Amygdala (tissue), 56 donors: Measurements from ENCODE around the gene IGF2BP1.
"Not testable (repeated sequence)": the region's sequence is repeated elsewhere in the genome, so short reads cannot be mapped to it uniquely, and the experiment has no call there.

ENCODE experiments used
- DNase-seq, 56 donors: peaks; one replicate each; lab custom pipeline; 2025; lab: John Stamatoyannopoulos, UW

IGF2BP1 gene

DNA sequence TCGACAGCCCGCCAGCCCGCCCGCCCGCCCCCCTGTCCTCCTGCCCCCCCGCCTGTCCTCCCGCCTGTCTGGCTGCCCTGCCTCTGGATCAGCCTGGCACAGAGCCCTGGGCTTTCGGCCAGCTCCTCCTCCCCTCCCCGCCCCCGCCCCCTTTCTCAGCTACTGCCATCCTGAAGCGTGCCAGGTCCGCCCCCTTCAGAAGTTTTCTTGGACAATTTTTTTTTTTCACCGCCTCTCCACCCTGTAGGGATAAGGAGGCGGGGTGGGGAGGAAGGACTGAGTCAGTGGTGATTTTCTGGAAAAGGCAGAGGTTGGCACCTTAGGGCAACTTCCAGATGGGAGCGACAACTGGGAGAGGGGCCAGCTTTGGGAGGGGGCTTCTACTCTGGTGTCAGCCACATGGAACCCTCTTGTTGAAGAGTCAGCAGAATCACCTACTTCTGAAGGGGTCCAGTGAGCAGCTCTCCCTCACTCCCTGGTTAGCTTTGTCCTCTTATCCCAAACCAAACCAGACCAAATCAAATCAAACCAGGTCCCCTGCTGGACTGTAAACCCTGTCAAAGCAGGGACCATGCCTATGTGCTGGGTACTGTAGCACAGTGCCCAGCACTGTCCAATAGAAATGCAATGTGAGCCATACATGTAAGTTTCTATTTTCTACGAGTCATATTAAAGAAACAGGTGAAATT lies 19.7 kb downstream of the IGF2BP1 start:
- DNase-seq: peak in 6 of 56 donors; percentile 2 to 37 (median 14)

DNA sequence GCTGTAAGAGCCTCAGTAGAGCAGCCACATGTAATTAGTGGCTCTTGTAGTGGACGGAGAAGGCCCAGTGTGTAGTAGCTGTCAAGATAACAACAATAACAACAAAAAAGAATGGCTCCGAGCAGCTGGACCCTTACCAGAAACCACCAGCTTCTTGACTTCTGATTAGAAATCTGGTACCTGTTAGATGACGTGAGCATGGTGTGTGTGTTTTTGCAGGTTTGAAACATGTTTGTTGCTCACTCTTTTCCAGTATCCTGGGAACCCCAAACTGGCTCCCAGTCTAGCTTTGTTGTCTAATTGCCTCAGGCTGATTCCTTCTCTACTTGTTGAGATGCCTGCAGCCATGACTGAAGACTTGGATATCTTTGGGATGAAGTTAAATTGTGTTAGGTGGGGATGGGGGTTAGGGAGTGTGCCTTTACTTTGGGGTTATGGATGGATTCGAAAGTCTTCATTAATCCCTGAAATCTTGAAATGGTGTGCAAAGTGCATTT lies 21.0 kb downstream of the IGF2BP1 start:
- no peak for DNase-seq

DNA sequence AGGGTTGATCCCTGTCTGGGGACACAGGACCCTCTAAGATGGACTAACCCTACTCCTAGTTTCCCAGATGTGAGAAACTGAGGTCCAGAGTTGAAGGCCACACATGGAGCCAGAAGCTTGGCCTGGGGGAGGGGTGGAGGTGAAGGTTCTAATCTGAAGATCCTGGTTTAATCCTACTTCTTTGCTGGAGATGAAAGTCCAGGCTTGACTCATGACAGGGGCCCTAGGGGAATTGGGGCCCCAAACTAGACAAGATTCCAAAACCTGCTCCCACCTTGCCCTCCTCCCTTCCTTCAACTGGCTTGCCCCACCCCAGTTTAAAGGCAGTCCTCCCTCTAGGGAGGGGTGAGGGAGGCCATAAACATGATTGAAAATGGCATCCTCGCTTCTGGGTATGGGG lies 21.6 kb downstream of the IGF2BP1 start:
- no peak for DNase-seq

DNA sequence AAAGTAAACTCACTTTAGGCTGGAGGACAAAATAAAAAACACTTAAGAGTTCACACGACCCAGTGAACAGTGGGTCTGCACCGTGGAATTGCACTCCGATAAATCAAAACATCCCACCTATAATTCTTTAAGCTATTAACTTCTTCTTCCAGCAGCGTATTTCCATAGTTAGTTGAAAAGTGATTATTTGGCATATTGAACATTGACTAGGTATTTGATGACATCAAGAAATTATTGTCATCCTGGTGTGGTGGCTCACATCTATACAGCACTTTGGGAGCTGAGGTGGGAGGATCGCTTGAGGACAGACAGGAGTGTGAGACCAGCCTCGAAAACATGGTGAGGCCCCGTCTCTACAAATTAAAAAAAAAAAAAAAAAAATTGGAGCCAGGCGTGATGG lies 23.4 kb downstream of the IGF2BP1 start:
- no peak for DNase-seq

DNA sequence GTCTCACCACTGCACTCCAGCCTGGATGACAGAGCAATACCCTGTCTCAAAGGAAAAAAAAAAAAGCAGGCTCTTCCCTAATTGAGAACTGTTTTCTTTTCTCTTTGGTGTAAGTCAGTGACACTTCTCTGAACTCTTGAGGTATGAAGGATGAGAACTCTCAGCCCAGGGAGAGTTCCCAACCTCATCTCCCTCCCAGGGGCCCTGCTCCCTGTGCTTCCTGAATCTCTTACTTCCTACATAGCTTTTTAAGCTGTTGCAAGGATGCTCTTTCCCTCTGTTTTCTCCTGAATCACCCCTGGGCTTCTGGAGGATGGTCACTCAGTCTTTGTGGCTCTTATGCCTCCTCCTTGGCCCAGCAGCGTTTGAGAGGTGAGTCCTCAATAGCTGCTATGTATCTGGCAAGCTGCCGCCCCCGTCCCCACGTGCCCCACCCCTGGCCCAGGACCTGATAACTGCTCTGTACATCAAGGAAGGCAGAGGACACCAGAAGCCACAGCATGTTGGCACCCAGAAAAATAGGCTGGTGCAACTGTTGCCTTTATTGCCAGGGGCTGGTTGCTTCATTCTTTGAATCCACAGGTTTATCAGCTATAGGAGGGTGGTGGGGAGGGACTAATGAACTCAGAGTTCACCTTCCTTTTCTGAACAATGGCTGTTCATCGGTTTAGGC lies 24.0 kb downstream of the IGF2BP1 start:
- DNase-seq: no peak

DNA sequence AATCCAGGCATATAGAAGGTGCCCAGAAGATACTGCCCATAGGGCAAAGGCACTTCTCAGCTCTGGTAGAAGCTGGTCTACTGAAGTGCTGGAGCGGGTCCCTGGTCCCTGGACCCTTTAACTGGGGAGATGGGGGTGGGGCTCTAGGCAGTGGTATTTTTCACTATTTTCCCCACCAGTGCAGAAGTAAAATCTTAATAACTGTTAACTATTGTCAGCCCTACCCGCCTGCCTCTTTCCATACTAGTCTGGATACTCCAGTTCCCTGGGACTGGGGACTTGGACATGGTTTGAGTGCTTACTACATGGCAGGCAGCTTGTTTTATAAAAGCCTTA lies 24.6 kb downstream of the IGF2BP1 start:
- no peak for DNase-seq

DNA sequence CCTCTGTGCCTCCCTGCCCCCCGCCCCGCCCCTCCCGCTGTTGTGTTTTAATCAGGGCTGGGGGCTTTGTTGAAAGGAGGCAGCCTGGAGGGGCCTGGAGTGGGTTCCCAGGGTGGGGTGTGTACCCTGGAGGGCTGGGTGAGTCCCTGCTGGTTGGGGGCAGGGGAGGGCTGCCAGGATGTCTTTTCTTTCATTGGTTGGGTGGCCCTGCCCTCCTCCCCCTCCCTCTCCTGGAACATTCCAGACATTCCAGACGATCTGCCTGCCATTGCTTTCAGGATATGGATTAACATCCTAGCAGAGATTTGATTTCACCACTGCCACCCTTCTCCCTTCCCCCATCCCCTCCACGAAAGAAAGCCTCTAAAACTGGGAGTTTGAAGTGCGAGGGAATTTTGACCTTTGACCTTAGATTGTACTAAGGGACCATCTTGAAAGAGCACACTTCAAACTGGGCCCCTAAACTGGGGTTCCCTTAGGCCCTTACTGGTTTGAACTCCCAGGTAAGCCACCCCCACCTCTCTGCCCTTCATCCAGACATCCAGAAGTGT lies 25.3 kb downstream of the IGF2BP1 start:
- no peak for DNase-seq

DNA sequence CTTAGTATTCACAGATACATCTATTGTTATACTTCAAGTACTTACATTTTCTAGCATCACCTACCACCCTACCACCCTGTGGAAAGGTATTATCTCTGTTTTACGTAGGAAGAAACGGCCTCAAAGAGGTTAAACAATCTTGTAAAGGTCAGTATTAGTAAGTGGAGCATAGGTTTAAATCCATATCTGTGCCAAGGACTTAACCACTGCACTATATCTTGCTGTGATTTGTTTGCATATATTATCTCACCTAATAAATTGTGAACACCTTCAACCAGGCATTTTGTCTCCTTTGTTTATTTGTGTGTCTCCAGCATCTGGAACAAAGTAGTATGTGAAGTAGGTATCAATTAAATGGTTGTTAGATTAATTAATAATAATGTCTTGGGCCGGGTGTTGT lies 27.3 kb downstream of the IGF2BP1 start:
- no peak for DNase-seq

DNA sequence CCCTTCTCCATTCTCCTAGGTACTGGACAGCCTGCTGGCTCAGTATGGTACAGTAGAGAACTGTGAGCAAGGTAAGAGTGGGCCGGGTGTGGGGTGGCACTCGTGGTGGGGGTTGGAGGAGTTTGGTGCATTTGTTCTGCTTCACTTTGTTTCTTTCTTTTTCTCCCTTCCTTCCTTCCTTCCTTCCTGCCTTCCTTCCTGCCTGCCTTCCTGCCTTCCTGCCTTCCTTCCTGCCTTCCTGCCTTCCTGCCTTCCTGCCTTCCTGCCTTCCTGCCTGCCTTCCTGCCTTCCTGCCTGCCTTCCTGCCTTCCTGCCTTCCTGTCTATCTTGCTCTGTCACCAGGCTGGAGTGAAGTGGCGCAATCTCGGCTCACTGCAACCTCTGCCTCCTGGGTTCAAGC lies 29.3 kb downstream of the IGF2BP1 start:
- DNase-seq: not testable (repeated sequence)

DNA sequence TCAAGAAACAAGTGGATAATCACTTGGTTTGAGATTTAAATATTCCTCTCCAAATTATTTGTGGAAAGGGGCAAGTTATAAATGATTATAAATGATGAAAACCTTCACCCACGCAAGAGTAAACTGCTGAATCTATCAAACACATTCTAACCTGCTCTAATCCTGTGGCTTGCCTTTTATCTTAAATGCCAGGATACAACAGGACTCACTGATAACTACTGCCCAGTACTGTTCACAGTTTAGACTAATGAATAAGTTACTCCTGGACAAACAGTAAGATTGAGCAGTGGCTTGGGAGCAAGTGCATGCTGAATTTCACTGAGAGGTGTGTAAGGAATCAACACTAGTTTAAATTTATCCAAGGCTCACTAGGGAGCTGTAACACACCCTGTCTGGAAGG lies 31.1 kb downstream of the IGF2BP1 start:
- DNase-seq: no peak

DNA sequence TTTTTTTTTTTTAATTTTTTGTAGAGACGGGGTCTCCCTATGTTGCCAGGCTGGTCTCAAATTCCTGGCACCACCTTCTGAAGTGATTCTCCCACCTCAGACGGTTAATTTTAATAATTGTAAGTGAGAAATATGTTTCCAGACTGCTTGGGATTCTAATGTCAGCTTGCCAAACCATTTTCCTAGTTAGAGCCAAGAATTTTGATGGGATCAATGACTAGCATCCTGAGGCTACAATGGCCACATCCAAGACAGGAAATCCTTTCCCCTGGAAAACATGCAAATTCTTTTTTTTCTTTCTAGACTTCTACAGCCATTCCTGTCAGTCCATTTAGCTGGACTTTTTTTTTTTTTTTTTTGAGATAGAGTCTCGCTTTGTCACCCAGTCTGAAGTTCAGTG lies 32.6 kb downstream of the IGF2BP1 start:
- DNase-seq: no peak

DNA sequence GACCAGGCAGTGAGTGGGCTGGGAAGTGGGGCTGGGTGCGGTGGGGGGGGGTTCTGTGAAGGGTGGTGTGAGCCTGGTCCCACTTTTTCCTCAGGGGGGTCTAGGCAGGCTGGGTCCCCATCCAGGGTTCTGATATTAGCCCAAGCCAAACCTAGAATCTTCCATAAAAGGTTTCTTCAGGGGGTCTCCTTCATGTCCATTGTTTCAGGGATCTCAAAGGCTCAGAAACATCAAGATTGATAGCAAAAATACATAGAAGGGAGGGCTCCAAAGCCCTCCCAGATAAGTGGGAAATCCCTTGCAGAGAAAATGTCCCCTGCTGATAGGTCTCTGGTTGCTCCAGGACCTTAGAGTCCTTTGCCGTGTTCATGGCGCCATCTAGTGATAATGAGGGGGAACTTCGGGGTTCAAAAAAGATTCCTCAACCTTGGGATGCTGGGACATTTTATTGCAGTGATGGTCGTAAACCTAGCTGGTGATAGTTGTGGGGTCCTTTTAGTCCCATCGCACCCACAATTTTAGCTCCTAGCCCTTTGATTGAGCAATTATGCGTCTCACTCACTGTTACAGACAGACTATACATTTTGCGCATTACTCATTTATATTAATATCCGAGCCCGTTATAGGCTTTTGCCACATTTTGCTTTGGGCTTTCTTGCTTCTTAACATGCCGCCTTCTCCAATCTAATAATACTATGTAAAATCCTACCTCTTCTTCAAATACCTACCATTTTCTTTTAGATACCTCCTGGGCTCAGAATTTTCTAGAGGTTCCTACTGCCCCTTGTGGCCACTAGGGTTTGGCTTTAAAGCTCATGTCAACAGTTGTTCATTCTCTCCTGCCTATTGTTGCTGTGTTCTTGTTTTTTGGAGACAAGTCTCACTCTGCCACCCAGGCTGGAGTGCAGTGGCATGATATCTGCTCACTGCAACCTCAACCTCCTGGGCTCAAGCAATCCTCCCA lies 35.1 kb downstream of the IGF2BP1 start:
- peak in 17 of 56 donors; percentile 3 to 66 (median 22) for DNase-seq

DNA sequence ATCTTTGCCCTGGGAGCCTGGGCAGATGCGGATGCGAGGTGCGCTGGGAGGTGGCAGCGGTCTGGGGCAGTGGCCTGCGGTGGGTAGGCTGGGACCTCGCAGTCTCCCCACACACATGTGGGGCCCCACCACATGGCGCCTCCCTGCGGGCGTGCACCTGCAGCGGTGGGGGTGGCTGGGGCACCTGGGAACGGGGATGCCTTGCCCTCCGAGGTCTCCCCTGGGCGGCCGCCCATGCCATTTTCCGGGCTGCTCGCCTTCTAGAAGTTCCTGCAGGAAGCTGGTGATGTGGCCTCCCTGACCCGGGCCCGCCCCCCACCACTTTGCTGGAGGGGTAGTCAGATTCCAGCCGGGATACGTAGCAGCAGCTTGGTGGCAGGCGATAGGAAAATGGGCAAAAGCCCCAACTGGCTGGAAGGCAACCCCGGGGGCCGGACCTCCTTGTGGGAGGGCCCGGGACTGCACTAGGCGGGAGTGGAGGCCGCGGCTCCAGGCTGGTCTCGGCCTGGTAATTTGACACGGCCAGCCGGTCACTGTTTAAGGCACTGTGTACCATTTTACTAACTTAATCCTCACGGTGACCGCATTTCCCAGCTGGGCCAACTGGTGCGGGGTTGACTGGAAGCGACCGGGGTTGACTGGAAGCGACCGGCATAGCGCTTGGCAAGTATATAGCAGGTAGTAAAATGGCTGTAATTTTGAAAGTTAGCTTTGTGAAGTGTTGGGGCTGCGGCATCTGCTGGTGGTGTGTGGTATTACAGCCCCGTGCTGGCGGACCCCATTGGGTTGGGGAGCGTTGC lies 38.5 kb downstream of the IGF2BP1 start:
- peak in 3 of 56 donors; percentile 4 for DNase-seq

DNA sequence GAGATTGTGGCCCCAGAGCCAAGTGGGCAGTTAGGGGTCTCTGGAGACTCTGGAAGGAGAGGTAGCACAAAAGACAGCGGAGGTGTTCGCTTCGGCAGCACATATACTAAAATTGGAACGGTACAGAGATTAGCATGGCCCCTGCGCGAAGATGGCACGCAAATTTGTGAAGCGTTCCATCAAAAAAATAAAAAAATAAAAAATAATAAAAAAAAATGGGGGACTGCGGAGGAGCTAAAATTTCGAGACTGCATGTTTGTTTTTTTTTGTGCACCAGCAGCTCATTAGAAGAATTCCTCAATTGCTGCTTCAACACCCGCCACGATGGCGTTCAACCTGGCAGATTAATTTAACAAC lies 39.1 kb downstream of the IGF2BP1 start:
- DNase-seq: no peak

DNA sequence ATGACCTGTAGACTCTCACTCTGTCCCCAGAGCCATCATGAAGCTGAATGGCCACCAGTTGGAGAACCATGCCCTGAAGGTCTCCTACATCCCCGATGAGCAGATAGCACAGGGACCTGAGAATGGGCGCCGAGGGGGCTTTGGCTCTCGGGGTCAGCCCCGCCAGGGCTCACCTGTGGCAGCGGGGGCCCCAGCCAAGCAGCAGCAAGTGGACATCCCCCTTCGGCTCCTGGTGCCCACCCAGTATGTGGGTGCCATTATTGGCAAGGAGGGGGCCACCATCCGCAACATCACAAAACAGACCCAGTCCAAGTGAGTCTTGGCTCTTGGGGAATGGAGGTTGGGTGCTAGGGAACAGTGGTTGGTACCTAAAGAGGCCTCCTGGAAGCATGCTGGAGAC lies 41.0 kb downstream of the IGF2BP1 start:
- no peak for DNase-seq

DNA sequence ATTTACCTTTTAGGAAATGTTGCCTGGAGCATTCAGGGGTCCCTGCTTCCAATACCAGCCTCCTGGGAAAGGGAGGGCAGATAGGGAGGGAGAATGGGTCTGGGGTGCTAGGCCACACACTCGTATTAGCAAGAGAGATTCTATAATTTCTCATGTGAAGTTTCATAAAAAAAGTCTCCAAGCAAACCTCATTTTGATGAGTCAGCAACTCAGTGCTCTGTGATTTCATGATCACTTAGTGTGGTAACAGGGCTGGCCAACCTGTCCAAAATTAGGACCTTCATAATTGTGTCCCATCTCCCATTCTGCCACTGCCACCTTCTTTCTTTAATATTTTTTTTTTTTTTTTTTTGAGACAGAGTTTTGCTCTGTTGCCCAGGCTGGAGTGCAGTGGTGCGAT lies 41.4 kb downstream of the IGF2BP1 start:
- no peak for DNase-seq

DNA sequence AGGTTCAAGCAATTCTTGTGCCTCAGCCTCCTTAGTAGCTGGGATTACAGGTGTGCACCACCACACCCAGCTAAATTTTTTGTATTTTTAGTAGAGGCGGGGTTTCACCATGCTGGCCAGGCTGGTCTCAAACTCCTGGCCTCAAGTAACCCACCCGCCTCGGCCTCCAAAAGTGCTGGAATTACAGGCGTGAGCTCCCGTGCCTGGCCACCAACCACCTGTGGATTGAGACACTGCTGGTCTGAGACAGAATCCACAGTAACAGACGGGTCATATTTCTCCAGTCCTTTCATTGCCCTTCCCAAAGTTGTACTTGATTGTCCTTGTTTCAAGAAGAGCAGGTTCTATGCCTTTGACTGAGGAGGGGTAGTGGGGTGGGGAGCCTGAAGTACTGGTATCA lies 42.3 kb downstream of the IGF2BP1 start:
- DNase-seq: not testable (repeated sequence)

DNA sequence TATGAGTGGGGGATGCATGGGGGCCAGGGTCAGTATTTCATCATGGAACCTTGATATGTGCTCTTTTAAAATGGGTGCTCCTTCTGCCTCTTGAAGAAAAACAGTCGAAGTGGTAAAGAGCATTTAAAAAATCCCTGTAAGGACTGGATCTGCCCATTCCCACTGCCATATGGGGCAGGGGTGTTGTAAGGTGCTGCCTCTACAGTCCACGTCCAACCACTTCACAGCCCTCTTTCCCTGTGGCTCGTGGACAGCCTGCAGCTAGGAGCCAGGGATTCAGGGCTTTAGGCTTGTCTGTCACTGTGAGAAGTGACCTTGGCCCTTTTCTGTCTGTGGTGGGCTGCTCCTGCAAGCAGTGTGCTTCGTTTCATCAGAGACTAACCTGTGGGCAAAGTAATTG lies 44.3 kb downstream of the IGF2BP1 start:
- no peak for DNase-seq

DNA sequence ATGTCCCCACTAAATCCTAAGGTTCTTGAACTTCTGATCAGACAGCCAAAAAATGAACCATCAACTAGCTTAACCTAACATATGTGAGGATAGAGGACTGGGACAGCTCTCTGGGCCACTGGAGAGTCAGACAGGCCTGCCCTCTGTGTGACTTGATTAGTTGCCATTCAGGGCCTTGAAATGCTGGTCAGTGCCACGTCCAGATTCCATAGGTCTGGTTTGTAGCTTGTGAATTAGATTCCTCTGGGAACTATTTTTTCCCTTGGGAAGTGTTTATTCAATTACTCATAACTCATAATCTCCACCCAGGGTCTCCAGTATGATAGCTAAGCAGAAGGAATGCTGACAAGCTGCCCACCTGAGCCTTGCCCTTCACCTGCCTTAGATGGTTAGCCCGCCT lies 48.2 kb downstream of the IGF2BP1 start:
- DNase-seq: no peak

DNA sequence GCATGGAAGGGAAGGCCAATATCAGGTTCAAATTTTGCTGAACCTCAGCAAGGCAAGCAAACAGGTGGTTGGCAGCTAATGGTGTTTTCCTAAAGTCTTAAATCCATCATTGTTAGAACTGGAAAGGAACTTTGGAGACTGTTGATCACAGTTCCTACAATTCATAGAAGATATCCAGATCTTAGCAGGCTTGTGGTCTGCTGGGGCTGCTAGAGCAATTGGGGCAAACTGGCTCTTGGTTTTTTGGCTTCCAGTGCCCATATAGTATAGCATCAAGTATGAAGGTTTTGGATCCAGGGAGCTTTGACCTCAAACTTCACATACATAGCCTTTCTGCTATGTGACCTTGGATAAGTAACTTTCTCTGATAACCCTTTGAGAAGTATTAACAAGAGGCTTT lies 49.7 kb downstream of the IGF2BP1 start:
- no peak for DNase-seq
